Activated CD4-positive, alpha-beta T cell treated with anti-CD3 and anti-CD28 coated beads, Interleukin-2, amount 50 U/mL, for 16 hours (primary cell): ENCODE results near the gene B4GALT1.

Source experiments
- DNase-seq: peaks from one replicate; pipeline ENCODE4 v3.0.0-alpha.2; 2020

Gene B4GALT1

GRCh38 chr9:33117306-33117705, 49.8 kb downstream of the B4GALT1 start:
- peak; percentile 32 for DNase-seq

- no peak for DNase-seq
Measured at GRCh38 chr9:33116860-33117259, 50.3 kb downstream of the B4GALT1 start.

- no peak for DNase-seq
Measured at GRCh38 chr9:33114746-33115145, 52.4 kb downstream of the B4GALT1 start.

GRCh38 chr9:33113799-33114547, 53.2 kb downstream of the B4GALT1 start:
- no peak for DNase-seq

GRCh38 chr9:33112094-33112493, 55.0 kb downstream of the B4GALT1 start:
- no peak for DNase-seq

- no peak for DNase-seq
Measured at GRCh38 chr9:33111631-33112030, 55.5 kb downstream of the B4GALT1 start.

- DNase-seq = no peak
Measured at GRCh38 chr9:33110686-33111085, 56.5 kb downstream of the B4GALT1 start.

- DNase-seq = no peak
Measured at GRCh38 chr9:33109850-33110595, 57.1 kb downstream of the B4GALT1 start.

GRCh38 chr9:33109097-33109496, 58.0 kb downstream of the B4GALT1 start:
- no peak for DNase-seq

- no peak for DNase-seq
Measured at GRCh38 chr9:33108472-33108871, 58.7 kb downstream of the B4GALT1 start.

- no peak for DNase-seq
Measured at GRCh38 chr9:33107762-33108161, 59.4 kb downstream of the B4GALT1 start.

- DNase-seq = no peak
Measured at GRCh38 chr9:33106827-33107621, 60.1 kb downstream of the B4GALT1 start.

- no peak for DNase-seq
Measured at GRCh38 chr9:33106372-33106771, 60.8 kb downstream of the B4GALT1 start.

- no peak for DNase-seq
Measured at GRCh38 chr9:33105959-33106358, 61.2 kb downstream of the B4GALT1 start.

GRCh38 chr9:33105504-33105903, 61.6 kb downstream of the B4GALT1 start:
- no peak for DNase-seq

- DNase-seq = no peak
Measured at GRCh38 chr9:33104401-33104800, 62.7 kb downstream of the B4GALT1 start.

GRCh38 chr9:33103501-33104281, 63.4 kb downstream of the B4GALT1 start:
- DNase-seq = no peak

- DNase-seq = no peak
Measured at GRCh38 chr9:33102551-33103210, 64.5 kb downstream of the B4GALT1 start.

GRCh38 chr9:33101104-33101951, 65.8 kb downstream of the B4GALT1 start:
- DNase-seq = no peak

GRCh38 chr9:33099754-33100153, 67.4 kb downstream of the B4GALT1 start:
- no peak for DNase-seq

- DNase-seq = no peak
Measured at GRCh38 chr9:33097192-33097591, 69.9 kb downstream of the B4GALT1 start.
